ENCODE measurements around the gene RNFT2.
"Not testable (repeated sequence)": the region's sequence is repeated elsewhere in the genome, so short reads cannot be mapped to it uniquely, and the experiment has no call there.

Gene RNFT2

DNA sequence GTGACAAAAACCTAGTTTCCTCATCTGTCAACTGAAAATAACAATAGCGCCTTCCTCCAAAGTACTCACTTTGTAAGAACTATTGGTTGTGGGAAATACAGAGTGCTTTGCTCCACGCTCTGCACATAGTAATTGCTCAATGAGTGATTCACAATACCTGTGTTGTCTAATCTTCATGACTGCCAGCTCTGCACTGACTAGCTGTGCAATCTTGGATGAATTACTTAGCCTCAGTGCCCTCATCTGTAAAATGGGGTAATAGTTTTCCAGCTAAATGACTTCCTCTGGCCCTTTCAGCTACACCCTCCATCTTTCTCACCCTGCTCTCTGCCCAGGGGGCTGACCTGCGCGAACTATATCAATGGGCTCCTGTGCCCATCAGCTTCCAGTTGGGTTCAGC is 42.8 kb downstream of the RNFT2 start:
- no peak for DNase-seq
- Mint-ChIP-seq H3K4me1 (ENCODE audit: low read depth) (no peaks in the 10 kb centered on the region), H3K4me3 (no peak overlapping the region), H3K27ac (no peak overlapping the region), H3K36me3 (ENCODE audit: low read depth) (peaks cover 48% of the 10 kb centered on the region), H3K27me3 (no peaks in the 10 kb centered on the region), H3K9me3 (no peaks in the 10 kb centered on the region)

DNA sequence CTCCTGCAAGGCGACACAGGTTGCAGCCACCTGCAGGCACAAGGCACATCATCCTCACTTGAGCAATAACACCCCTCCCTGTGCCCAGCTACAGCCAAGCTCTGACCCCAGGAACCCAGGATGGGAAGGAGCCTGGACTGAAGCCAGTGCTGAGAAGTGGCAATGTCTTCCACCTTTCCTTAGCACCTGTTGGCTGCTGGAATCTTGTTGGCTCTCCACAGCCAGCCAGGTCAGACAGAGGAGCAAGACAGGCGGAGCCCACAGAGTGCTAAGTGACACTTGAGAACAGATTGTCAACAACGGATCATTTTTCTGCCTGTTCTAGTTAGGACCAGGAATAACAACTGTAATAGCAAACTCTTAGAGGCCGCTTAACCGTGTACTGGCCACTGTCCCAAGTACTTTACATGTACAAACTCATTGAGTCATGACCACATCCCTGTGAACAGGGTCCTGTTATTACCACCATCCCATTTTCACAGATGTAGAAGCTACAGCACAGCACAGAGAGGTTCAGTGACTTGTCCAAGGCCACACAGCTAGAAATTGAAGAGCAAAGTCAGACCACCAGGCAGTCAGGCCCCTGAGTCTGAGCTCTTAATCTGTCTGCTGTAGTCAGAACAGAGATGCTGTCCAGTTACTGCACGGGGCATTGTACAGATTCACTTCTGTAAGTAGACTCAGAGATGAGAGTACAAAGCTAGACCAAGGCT is 45.6 kb downstream of the RNFT2 start:
- no peak for DNase-seq
- H3K27ac Mint-ChIP-seq = no peak overlapping the region
- H3K36me3 Mint-ChIP-seq (ENCODE audit: low read depth) = peaks cover 61% of the 10 kb centered on the region
- H3K4me1 Mint-ChIP-seq (ENCODE audit: low read depth) = no peaks in the 10 kb centered on the region
- no peaks in the 10 kb centered on the region for H3K9me3 Mint-ChIP-seq
- no peak overlapping the region for H3K4me3 Mint-ChIP-seq
- H3K27me3 Mint-ChIP-seq = no peaks in the 10 kb centered on the region

- no peaks in the 10 kb centered on the region for H3K9me3 Mint-ChIP-seq
- H3K4me1 Mint-ChIP-seq (ENCODE audit: low read depth) = no peaks in the 10 kb centered on the region
- no peaks in the 10 kb centered on the region for H3K27me3 Mint-ChIP-seq
- H3K4me3 Mint-ChIP-seq = no peak overlapping the region
- DNase-seq = no peak
- H3K36me3 Mint-ChIP-seq (ENCODE audit: low read depth) = peaks cover 58% of the 10 kb centered on the region
- no peak overlapping the region for H3K27ac Mint-ChIP-seq
Measured at GRCh38 chr12:116784238-116784612, 46.1 kb downstream of the RNFT2 start.

GRCh38 chr12:116789562-116789961 is 51.4 kb downstream of the RNFT2 start:
- peaks cover 26% of the 10 kb centered on the region for H3K36me3 Mint-ChIP-seq (ENCODE audit: low read depth)
- not testable (repeated sequence) for H3K4me1 Mint-ChIP-seq (ENCODE audit: low read depth); H3K27me3 Mint-ChIP-seq; H3K4me3 Mint-ChIP-seq; DNase-seq; H3K27ac Mint-ChIP-seq; H3K9me3 Mint-ChIP-seq

DNA sequence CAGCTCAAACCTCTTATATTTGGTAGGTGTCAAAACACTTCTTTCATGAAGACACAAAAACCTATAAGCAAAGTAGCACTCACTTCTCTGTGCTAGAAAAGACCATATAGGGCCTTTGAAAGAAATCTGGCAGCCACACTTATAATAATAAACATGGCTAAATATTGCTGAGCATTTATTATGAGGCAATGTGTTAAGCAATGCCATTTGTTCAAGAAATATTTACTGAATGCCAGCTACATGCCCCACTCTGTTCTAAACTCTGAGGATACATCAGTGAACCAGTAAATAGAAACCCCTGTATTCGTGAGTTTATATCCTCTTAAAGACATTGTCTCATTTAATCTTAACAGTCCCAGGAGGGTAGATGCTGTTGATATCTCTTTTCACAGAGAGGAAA is 52.0 kb downstream of the RNFT2 start:
- Mint-ChIP-seq H3K4me3 (no peak overlapping the region), H3K9me3 (no peaks in the 10 kb centered on the region), H3K4me1 (ENCODE audit: low read depth) (no peaks in the 10 kb centered on the region), H3K27ac (no peak overlapping the region), H3K27me3 (no peaks in the 10 kb centered on the region), H3K36me3 (ENCODE audit: low read depth) (peaks cover 22% of the 10 kb centered on the region)
- DNase-seq = no peak

GRCh38 chr12:116792403-116792802 is 54.3 kb downstream of the RNFT2 start:
- Mint-ChIP-seq H3K27ac (no peak overlapping the region), H3K27me3 (no peaks in the 10 kb centered on the region), H3K36me3 (ENCODE audit: low read depth) (peaks cover 6% of the 10 kb centered on the region), H3K9me3 (no peaks in the 10 kb centered on the region), H3K4me1 (ENCODE audit: low read depth) (no peaks in the 10 kb centered on the region), H3K4me3 (no peak overlapping the region)
- DNase-seq = no peak

DNA sequence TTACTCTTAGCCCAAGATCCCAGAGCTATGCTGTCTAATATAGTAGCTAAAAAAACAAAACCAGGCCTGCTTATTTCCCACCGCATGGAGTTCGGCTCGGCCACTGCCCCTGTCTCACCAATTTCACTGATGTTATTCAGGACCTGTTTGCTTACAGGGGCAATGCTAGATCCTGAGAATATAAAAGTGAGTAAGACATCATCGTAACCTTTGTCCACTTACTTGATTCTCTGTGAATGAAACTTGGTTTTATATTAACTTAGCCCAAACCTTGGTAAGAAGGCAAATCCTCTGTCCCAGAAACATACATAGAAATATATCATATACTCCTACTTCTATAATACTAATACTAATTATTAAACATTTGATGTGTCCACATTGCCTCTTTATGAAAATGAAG is 56.6 kb downstream of the RNFT2 start:
- Mint-ChIP-seq H3K27ac (no peak overlapping the region), H3K9me3 (peaks cover 11% of the 10 kb centered on the region), H3K4me3 (no peak overlapping the region), H3K27me3 (no peaks in the 10 kb centered on the region), H3K36me3 (ENCODE audit: low read depth) (peaks cover 23% of the 10 kb centered on the region), H3K4me1 (ENCODE audit: low read depth) (no peaks in the 10 kb centered on the region)
- DNase-seq = no peak

DNA sequence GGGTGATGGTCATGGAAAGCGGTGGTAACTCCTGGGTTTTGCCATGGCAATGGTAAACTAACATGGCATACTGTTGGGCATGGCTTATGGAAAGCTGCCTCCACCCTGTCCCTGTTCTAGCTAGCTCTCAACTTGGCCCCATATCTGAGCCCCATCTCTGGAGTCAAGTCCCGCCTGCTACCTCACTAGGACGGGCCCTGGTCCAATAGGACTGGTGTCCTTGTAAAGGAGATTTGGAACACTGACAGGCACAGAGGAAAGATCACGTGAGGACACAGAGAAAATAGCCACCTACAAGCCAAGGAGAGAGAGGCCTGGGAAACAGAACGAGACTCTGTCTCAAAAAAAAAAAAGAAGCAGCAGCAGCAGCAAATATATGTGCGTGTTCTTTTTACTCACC is 59.8 kb downstream of the RNFT2 start:
- Mint-ChIP-seq H3K27ac (no peak overlapping the region), H3K4me3 (no peak overlapping the region), H3K36me3 (ENCODE audit: low read depth) (peaks cover 24% of the 10 kb centered on the region), H3K9me3 (peaks cover 15% of the 10 kb centered on the region), H3K27me3 (no peaks in the 10 kb centered on the region), H3K4me1 (ENCODE audit: low read depth) (no peaks in the 10 kb centered on the region)
- DNase-seq = no peak

DNA sequence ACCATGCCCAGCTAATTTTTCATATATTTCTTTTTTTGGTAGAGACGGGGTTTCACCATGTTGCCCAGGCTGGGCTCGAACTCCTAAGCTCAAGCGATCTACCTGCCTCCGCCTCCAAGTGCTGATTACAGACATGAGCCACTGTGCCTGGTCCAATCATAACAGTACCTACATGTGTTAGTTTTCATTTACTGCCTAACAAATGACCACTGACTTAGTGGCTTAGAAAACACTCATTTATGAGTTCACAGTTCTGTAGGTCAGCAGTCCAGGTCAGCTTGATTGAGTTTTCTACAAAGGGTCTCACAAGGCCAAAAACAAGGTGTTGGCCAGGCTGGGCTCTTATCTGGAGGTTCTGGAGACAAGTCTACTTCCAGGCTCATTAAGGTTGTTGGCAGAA is 60.6 kb downstream of the RNFT2 start:
- peaks cover 22% of the 10 kb centered on the region for H3K36me3 Mint-ChIP-seq (ENCODE audit: low read depth)
- peaks cover 15% of the 10 kb centered on the region for H3K9me3 Mint-ChIP-seq
- no peak overlapping the region for H3K4me3 Mint-ChIP-seq
- no peak overlapping the region for H3K27ac Mint-ChIP-seq
- H3K27me3 Mint-ChIP-seq = no peaks in the 10 kb centered on the region
- no peak for DNase-seq
- no peaks in the 10 kb centered on the region for H3K4me1 Mint-ChIP-seq (ENCODE audit: low read depth)

DNA sequence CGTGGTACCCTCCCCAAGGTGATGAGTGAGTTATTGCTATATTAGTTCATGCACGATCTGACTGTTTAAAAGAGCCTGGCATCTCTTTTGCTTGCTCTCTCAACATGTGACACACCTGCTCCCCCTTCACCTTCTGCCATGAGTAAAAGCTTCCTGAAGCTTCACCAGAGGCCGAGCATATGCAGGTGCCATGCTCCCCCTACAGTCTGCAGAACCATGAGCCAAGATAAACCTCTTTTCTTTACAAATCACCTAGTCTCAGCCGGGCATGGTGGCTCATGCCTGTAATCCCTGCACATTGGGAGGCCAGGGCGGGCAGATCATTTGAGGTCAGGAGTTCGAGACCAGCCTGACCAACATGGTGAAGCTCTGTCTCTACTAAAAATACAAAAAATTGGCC is 61.8 kb downstream of the RNFT2 start:
- Mint-ChIP-seq H3K36me3 (ENCODE audit: low read depth) (peaks cover 22% of the 10 kb centered on the region), H3K4me1 (ENCODE audit: low read depth) (no peaks in the 10 kb centered on the region), H3K9me3 (peaks cover 15% of the 10 kb centered on the region), H3K27ac (no peak overlapping the region), H3K27me3 (no peaks in the 10 kb centered on the region), H3K4me3 (no peak overlapping the region)
- DNase-seq = no peak

DNA sequence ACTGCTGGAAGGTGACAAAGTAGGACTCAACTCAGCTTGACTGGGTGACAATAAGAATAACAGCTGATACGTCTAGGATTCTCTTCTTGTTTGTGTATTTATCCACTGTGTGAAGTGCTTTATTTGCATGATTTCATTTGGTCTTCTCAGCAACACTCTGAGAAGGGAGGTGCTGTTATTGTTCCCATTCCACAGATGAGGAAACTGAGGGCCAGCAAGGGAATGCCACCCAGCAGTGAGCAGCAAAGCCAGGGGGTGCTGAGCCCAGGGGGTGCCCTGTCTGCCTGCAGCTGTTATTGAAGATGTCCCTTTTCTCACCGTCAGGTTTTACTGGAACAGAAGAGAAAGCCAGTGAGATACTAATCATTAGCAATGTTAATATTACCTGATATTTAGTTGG is 62.8 kb downstream of the RNFT2 start:
- no peak overlapping the region for H3K27ac Mint-ChIP-seq

DNA sequence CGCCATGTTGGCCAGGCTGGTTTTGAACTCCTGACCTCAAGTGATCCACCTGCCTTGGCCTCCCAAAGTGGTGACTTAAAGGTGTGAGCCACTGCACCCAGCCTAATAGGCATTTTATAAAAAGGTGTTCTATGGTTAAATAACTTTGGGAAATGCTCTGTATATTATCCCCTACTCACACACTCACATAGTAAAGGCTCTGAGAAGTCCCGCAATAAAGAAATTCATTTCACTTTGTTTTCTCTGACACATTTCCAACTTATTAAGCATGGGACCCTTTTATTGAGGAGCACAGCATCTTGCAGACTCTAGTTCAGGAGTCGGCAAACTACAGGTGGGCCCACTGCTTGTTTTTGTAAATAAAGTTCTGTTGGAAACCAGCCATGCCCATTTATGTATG is 63.9 kb downstream of the RNFT2 start:
- DNase-seq = no peak
- Mint-ChIP-seq H3K27me3 (no peaks in the 10 kb centered on the region), H3K9me3 (peaks cover 15% of the 10 kb centered on the region), H3K27ac (no peak overlapping the region), H3K36me3 (ENCODE audit: low read depth) (peaks cover 20% of the 10 kb centered on the region), H3K4me3 (no peak overlapping the region), H3K4me1 (ENCODE audit: low read depth) (no peaks in the 10 kb centered on the region)

More for the DNA sequence above, 62.8 kb downstream of the RNFT2 start:
- Mint-ChIP-seq H3K36me3 (ENCODE audit: low read depth) (peaks cover 22% of the 10 kb centered on the region), H3K27me3 (no peaks in the 10 kb centered on the region), H3K4me1 (ENCODE audit: low read depth) (no peaks in the 10 kb centered on the region), H3K4me3 (no peak overlapping the region), H3K9me3 (peaks cover 15% of the 10 kb centered on the region)
- no peak for DNase-seq

DNA sequence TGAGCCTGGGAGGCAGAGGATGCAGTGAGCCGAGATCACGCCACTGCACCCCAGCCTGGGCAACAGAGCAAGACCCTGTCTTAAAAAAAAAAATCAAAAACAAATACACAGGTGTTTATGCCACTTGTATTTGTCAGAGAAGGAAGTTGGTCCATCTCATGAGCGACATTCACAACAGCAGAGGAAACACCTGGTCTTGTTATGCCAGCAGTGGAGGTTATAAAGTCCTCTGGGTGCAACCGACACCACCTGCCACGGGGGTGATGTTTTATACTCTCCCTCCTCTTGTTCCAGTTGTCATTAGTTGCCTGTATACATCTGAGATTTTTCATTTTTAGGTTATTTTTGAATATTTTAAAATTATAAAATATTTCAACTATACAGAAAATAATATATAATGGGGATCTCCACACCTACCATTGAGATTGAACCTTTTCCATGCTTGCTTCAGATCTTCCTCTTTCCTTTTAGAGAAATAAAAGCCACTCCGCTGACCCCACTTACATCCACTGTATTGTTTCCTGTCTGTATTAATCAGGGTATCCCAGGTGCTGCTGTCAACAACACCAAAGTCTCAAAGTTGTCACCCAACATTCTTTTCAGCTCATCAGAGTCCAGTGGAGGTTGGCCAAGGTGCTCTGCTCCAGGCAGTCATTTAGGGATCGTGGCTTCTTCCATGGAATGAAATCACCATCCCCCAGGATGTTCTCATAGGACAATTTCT is 65.1 kb downstream of the RNFT2 start:
- H3K27me3 Mint-ChIP-seq = no peaks in the 10 kb centered on the region
- no peaks in the 10 kb centered on the region for H3K4me1 Mint-ChIP-seq (ENCODE audit: low read depth)
- peaks cover 14% of the 10 kb centered on the region for H3K36me3 Mint-ChIP-seq (ENCODE audit: low read depth)
- no peak overlapping the region for H3K4me3 Mint-ChIP-seq
- no peak for DNase-seq
- H3K9me3 Mint-ChIP-seq = peaks cover 12% of the 10 kb centered on the region
- no peak overlapping the region for H3K27ac Mint-ChIP-seq

- peaks cover 10% of the 10 kb centered on the region for H3K9me3 Mint-ChIP-seq
- no peak overlapping the region for H3K27ac Mint-ChIP-seq
Measured at GRCh38 chr12:116804051-116804450, 65.9 kb downstream of the RNFT2 start.

DNA sequence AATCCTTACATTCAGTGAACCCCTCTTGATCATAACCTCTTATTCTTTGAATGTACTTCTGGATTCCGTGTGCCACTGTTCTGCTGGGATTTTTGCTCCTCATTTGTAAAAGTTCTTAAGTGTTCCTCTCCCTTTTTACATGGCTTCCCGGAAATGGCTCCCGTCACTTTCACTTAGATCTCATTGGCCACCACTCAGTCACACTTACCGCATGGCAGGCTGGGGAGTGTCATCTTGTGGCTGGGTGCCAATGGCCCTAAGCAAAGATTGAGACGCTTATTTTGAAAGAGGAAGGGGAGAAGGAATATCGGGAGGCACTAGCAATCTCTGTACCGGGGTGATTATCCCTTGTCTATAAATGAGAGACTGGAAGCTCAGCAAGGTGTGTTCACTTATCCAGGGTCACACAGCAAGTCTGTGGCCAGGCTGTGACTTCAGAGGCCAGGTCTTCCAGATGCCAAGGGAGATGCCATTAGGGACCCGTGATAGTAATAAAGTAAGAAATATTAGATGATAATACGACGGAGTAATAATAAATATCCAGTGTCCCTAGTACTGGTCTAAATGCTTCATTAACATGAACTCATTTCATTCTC is 68.8 kb downstream of the RNFT2 start:
- Mint-ChIP-seq H3K27ac (no peak overlapping the region), H3K9me3 (no peaks in the 10 kb centered on the region), H3K36me3 (ENCODE audit: low read depth) (no peaks in the 10 kb centered on the region), H3K4me3 (no peak overlapping the region), H3K27me3 (no peaks in the 10 kb centered on the region), H3K4me1 (ENCODE audit: low read depth) (no peaks in the 10 kb centered on the region)
- no peak for DNase-seq

More at GRCh38 chr12:116804051-116804450, 65.9 kb downstream of the RNFT2 start:
- no peaks in the 10 kb centered on the region for H3K4me1 Mint-ChIP-seq (ENCODE audit: low read depth)
- H3K27me3 Mint-ChIP-seq = no peaks in the 10 kb centered on the region
- peaks cover 8% of the 10 kb centered on the region for H3K36me3 Mint-ChIP-seq (ENCODE audit: low read depth)
- DNase-seq = no peak
- no peak overlapping the region for H3K4me3 Mint-ChIP-seq
